OCI-LY3 (cell line): ENCODE measurements around the gene PNCK.

ENCODE experiments used
- EZH2phosphoT487 ChIP-seq: fragments of 200-600 bp; shearing (Covaris generic); IDR thresholded peaks from 2 replicates; pipeline ENCODE4 v1.6.1; 2018; ENCODE audit warnings: antibody characterized with exemption, mixed run types, low read depth
- TF ChIP-seq, protein P1 (sequence below): fragments of 200-600, 300-600 bp; sonication (generic); IDR thresholded peaks from 2 replicates; pipeline ENCODE4 v1.5.1; 2014; ENCODE audit warnings: antibody characterized with exemption, low read length, low read depth

GRCh38 chrX:153659268-153659667 is 14.3 kb downstream of the PNCK start:
- TF ChIP-seq, protein P1, sequence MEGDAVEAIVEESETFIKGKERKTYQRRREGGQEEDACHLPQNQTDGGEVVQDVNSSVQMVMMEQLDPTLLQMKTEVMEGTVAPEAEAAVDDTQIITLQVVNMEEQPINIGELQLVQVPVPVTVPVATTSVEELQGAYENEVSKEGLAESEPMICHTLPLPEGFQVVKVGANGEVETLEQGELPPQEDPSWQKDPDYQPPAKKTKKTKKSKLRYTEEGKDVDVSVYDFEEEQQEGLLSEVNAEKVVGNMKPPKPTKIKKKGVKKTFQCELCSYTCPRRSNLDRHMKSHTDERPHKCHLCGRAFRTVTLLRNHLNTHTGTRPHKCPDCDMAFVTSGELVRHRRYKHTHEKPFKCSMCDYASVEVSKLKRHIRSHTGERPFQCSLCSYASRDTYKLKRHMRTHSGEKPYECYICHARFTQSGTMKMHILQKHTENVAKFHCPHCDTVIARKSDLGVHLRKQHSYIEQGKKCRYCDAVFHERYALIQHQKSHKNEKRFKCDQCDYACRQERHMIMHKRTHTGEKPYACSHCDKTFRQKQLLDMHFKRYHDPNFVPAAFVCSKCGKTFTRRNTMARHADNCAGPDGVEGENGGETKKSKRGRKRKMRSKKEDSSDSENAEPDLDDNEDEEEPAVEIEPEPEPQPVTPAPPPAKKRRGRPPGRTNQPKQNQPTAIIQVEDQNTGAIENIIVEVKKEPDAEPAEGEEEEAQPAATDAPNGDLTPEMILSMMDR = no peak
- TF ChIP-seq EZH2phosphoT487 = no peak
